A549 treated with Hydrocortisone at 1 μM for 4 hours (cell line): Measurements from ENCODE around the gene ATXN7. TPM values are rescaled to one million over a fixed set of nuclear protein-coding genes. Genes with fewer than 3 reads are reported as not detected.

ENCODE experiments used
- total RNA-seq: library from RNA; stranded (reverse); fragments of 200-300 nt; extraction: Qiagen RNA extraction; gene quantifications from 5 replicates; pipeline ENCODE4 v1.2.3, GENCODE V29; 2022

The ATXN7 gene
- 2.8 to 5.6 TPM (median 4.5 TPM) in 5 replicates for total RNA-seq

GRCh38 chr3:63863150-63864007 is at the start of gene ATXN7, which contains the start of gene THOC7:
ATXN7 (plus strand) TSS chr3:63863867; CDS start chr3:63912599, 48,732 bp downstream.
THOC7 (minus strand) TSS chr3:63863805; CDS start chr3:63863790, 15 bp downstream.

GRCh38 chr3:63819151-63819398 is 44.6 kb upstream of the ATXN7 start, which contains the start of gene C3orf49:
C3orf49 (plus strand) TSS chr3:63819299; CDS start chr3:63819472, 173 bp downstream.

GRCh38 chr3:63911873-63912767 is 48.5 kb downstream of the ATXN7 start, which contains the start of gene SCAANT1:
SCAANT1 (minus strand) TSS chr3:63912383.

GRCh38 chr3:64023187-64023860 is 159.7 kb downstream of the ATXN7 start, which contains the start of gene PSMD6:
PSMD6 (minus strand) TSS chr3:64023494; CDS start chr3:64023419, 75 bp downstream.

Other genes starting within 250 kb of the ATXN7 start
- gene SNTN, start 211.2 kb upstream of the ATXN7 start, total RNA-seq, result not detected in 5 replicates
- gene C3orf49, start 44.6 kb upstream of the ATXN7 start, total RNA-seq, result not detected in 5 replicates
- 56.5 to 68.8 TPM (median 61.5 TPM) in 5 replicates for gene THOC7, start 62 bp upstream of the ATXN7 start, total RNA-seq
- gene SCAANT1, start 48.5 kb downstream of the ATXN7 start, total RNA-seq, result not detected in 5 replicates
- 74.4 to 88.3 TPM (median 79.0 TPM) in 5 replicates for gene PSMD6, start 159.6 kb downstream of the ATXN7 start, total RNA-seq